Fibroblast of pulmonary artery (primary cell): ENCODE data around the gene TOMM70.
A peak's percentile ranks its signal among the peaks of the same experiment; 100 is the strongest.

Experiments
- DNase-seq: peaks from one replicate; pipeline ENCODE4 v3.0.0-alpha.2; 2010; ENCODE audit warnings: low read depth
- H3K4me3 ChIP-seq: replicated peaks from 2 replicates; pipeline ENCODE4 v1.5.1; 2011; ENCODE audit warnings: low read depth, mild to moderate bottlenecking, control low read depth, low read length, moderate library complexity
- TF ChIP-seq, protein P1 (sequence below): IDR thresholded peaks from 2 replicates; pipeline ENCODE4 v1.5.1; 2011; ENCODE audit warnings: mild to moderate bottlenecking, control low read depth, low read length, inconsistent platforms; ENCODE audit errors: missing control alignments

Gene TOMM70

DNA sequence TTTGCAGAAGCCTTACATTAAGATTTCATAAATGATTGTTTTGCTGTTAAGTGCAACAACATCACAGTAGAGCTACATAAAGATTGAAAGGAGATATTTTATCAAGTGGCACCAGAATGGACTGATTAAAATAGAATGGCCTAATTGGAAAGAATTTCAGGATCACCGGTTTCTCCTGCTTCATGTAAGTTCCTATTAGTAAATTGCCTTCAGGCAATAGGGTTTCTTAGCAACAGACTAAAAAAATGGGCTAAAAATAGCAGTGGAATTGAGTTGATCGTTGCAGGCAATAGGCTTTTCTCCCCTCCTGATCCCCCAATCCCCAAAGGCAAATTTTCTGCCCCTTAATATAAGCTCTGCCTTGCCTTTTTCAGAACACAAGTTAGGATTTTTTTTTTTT is 1.4 kb upstream of the TOMM70 start:
- peak overlapping the region; percentile 92 for H3K4me3 ChIP-seq
- TF ChIP-seq, protein P1, sequence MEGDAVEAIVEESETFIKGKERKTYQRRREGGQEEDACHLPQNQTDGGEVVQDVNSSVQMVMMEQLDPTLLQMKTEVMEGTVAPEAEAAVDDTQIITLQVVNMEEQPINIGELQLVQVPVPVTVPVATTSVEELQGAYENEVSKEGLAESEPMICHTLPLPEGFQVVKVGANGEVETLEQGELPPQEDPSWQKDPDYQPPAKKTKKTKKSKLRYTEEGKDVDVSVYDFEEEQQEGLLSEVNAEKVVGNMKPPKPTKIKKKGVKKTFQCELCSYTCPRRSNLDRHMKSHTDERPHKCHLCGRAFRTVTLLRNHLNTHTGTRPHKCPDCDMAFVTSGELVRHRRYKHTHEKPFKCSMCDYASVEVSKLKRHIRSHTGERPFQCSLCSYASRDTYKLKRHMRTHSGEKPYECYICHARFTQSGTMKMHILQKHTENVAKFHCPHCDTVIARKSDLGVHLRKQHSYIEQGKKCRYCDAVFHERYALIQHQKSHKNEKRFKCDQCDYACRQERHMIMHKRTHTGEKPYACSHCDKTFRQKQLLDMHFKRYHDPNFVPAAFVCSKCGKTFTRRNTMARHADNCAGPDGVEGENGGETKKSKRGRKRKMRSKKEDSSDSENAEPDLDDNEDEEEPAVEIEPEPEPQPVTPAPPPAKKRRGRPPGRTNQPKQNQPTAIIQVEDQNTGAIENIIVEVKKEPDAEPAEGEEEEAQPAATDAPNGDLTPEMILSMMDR: no peak
- DNase-seq: peak; percentile 42

DNA sequence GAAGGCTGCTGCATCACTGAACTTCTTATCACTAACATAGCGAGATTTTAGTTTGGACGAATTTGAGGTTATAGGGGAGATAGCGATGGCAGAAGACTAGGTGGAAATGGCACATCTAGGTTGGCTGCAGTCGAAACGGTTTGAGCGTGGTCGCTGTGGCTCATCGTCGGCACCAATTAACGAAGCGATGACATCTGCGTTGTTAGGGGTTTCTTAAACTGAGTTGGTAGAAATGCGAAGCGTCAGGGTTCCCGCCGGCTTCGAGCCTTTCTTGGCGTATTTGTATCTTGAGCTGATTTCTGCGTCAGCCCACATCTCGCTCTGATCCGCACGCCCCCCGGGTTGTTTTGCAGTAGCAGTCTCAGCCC is 769 bp upstream of the TOMM70 start:
- peak; percentile 52 for DNase-seq
- H3K4me3 ChIP-seq: peak overlapping the region; percentile 92
- TF ChIP-seq, protein P1: no peak

- H3K4me3 ChIP-seq: peak overlapping the region; percentile 92
- peak; percentile 16 for DNase-seq
- TF ChIP-seq, protein P1: no peak
These were observed 490 bp downstream of the TOMM70 start for GRCh38 chr3:100400419-100400779.

DNA sequence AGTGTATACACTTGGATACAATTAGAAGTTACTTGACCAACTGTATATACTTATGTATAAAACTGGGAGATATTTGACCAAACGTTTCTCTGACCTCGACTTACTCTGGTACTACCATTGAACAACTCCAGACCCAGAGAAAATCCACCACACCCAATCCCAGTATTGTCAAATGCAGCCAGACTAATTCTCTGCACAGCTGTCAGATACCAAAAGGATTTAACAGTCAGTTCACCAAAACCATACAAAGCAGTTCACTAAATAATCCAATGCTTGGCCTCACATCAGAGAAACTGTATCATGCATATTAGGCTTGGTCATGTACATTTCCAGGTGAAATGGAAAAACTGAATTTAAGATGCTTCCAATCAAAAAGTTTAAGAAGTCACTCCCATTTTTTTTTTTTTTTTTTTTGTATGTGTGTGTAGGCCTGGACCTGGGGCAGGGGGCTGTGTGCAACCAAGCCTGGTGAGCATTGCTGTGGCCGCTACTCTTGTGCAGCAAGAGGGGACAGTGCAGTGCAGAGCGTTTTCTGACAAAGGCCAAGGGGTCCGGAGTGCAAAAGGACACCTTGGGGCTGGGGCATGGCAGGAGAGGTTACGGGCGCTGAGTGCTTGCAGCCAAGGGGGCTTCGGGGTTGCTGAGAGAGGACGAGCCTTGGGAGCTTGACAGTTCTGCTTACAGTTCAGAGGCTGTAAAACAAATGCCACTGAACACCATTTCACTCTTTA is 1.4 kb downstream of the TOMM70 start:
- TF ChIP-seq, protein P1: no peak

GRCh38 chr3:100396967-100397366 is 3.9 kb downstream of the TOMM70 start:
- H3K4me3 ChIP-seq: no peak overlapping the region
- TF ChIP-seq, protein P1: no peak
- no peak for DNase-seq

More for the DNA sequence above, 1.4 kb downstream of the TOMM70 start:
- H3K4me3 ChIP-seq: peak overlapping the region; percentile 92
- no peak for DNase-seq

- TF ChIP-seq, protein P1: no peak
- no peak for DNase-seq
- H3K4me3 ChIP-seq: no peak overlapping the region
These were observed 5.0 kb downstream of the TOMM70 start for GRCh38 chr3:100395679-100396431.
